DOHH2 (cell line): ENCODE measurements around the gene DCHS2.

Experiments used
- CTCF ChIP-seq: fragments of 200-600 bp; sonication (generic); IDR thresholded peaks from one replicate; pipeline ENCODE4 v1.5.1; 2014; ENCODE audit warnings: antibody characterized with exemption, mild to moderate bottlenecking, low read depth, low read length; ENCODE audit not compliant: poor library complexity, severe bottlenecking
- EZH2phosphoT487 ChIP-seq: fragments of 200-600 bp; sonication (generic); IDR thresholded peaks from 2 replicates; pipeline ENCODE4 v1.6.1; 2017; ENCODE audit warnings: borderline replicate concordance, mild to moderate bottlenecking, antibody characterized with exemption, low read length, moderate library complexity, mixed read lengths

GRCh38 chr4:154414371-154414770, 77.2 kb downstream of the DCHS2 start:
- TF ChIP-seq CTCF (no peak), EZH2phosphoT487 (no peak)
